ENCODE data around the gene GPR55. TPM values are rescaled to one million over a fixed set of nuclear protein-coding genes. Genes with fewer than 3 reads are reported as not detected.

Gene GPR55
- total RNA-seq, 1 experiment from 2014 or later = 0.19 TPM

DNA sequence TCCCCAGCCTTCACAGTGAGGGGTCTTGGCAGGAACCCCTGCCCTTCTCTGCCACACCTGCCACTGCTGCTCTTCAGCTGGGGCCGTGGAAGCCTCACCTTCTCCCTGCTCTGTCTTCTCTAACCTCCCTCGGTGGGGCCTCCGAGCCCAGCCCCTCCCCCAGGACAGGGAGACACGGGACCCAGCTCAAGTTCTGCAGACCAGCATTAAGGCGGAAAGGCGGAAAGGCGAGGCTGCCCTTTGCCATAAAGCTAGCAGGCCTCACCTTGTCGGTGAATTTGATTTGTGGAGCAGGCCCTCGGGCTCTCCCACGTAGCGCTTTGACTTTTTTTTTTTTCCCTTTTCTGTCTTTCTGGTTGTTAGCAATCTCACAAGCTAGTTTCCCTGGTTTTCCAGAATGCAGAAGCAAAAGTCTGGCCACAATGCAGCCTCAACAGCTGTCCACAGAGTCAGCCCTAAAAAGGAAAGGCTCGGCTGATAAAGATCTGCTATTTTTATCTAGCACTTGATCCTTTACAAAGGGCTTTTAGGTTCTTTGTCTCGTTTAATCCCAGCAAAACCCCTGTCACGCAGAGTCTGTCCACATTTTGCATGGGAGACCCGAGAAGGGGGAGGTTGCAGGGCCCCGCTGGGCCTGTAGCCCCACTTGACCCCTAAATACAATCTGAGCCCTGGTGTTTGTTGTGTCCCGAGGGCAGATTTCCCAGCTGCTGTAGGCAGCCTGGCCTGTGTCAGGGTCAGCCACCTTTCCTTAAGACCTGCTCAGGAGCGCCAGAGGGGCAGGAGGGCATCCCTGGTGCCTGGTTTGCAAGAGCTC lies 54.3 kb downstream of the GPR55 start:
- peaks cover 53% of the 10 kb centered on the region for H3K4me1 ChIP-seq (ENCODE audit: insufficient read depth, low read length, poor library complexity, severe bottlenecking)
- CTCF ChIA-PET = no interaction called here

DNA sequence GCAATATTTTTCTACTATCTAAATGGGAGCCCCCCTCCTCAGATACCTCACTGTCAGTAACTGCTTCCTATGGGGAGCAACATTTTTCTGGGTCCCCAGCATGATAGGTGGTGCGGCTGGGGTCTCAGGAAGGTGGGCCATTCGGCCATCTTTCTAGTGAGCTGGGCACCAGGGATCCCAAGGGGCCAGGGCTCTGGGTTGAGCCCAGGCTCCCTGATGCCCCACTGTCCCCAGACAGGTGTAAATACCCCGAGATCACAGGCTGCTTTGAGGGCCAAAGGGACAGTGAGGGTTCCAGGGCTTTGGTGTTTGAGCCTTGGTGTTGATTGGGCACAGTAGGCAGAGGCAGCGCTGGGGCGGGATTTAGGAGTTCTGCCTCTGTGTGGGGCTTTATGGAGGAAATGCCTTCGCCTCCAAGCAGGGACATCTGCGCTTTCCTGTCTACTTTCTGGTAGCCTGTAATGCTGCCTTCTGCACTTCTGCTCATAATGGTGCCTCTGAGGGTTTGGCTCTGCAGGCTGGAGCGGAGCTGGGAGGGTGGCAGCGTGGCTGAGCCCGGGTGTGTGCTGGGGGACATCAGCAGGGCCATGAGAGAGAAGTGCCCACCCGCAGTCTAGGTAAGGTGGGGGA lies 55.0 kb downstream of the GPR55 start:
- TF ChIP-seq, protein P1, sequence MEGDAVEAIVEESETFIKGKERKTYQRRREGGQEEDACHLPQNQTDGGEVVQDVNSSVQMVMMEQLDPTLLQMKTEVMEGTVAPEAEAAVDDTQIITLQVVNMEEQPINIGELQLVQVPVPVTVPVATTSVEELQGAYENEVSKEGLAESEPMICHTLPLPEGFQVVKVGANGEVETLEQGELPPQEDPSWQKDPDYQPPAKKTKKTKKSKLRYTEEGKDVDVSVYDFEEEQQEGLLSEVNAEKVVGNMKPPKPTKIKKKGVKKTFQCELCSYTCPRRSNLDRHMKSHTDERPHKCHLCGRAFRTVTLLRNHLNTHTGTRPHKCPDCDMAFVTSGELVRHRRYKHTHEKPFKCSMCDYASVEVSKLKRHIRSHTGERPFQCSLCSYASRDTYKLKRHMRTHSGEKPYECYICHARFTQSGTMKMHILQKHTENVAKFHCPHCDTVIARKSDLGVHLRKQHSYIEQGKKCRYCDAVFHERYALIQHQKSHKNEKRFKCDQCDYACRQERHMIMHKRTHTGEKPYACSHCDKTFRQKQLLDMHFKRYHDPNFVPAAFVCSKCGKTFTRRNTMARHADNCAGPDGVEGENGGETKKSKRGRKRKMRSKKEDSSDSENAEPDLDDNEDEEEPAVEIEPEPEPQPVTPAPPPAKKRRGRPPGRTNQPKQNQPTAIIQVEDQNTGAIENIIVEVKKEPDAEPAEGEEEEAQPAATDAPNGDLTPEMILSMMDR (conservative IDR thresholded peaks at IDR 0.05; ENCODE audit: low read depth, low read length) = no peak
- no peak for TF ChIP-seq EZH2 (IDR thresholded peaks at IDR 0.05; ENCODE audit: borderline replicate concordance, low read depth, low read length, poor library complexity, severe bottlenecking)
- peaks cover 53% of the 10 kb centered on the region for H3K4me1 ChIP-seq (ENCODE audit: insufficient read depth, low read length, poor library complexity, severe bottlenecking)
- H3K36me3 ChIP-seq (ENCODE audit: insufficient read depth, low read length, poor library complexity, severe bottlenecking) = peaks cover 7% of the 10 kb centered on the region
- peak; percentile 37 for DNase-seq (ENCODE audit: low spot score)
- POLR2A ChIA-PET (ENCODE audit: low non-redundant PET) = no interaction called here
- intact Hi-C loops (cut with micrococcal nuclease; ENCODE audit: unreplicated experiment) = no loop called here
- CTCF ChIA-PET = interaction anchor here (0.5 kb wide), 1 partner anchor 145 kb away, joined by 9 read pairs; no protein-coding TSS in a partner anchor
- H3K4me3 ChIP-seq (ENCODE audit: low read depth, low read length, poor library complexity, severe bottlenecking) = no peak overlapping the region
- H3K9me3 ChIP-seq (ENCODE audit: low read depth, low read length, poor library complexity, severe bottlenecking) = no peaks in the 10 kb centered on the region
- no peaks in the 10 kb centered on the region for H3K27me3 ChIP-seq (replicated peaks; ENCODE audit: insufficient read depth, low read depth, low read length, poor library complexity)
- peak overlapping the region; percentile 91 for H3K27ac ChIP-seq (ENCODE audit: low read depth, low read length, poor library complexity, severe bottlenecking)
- no TSS peak for BruUV-seq (replicated peaks)

More for the DNA sequence above, 54.3 kb downstream of the GPR55 start:
- POLR2A ChIA-PET (ENCODE audit: low non-redundant PET) = no interaction called here
- BruUV-seq (replicated peaks) = no TSS peak
- H3K27ac ChIP-seq (ENCODE audit: low read depth, low read length, poor library complexity, severe bottlenecking) = peak overlapping the region; percentile 91
- intact Hi-C loops (cut with micrococcal nuclease; ENCODE audit: unreplicated experiment) = no loop called here
- no peak for TF ChIP-seq EZH2 (IDR thresholded peaks at IDR 0.05; ENCODE audit: borderline replicate concordance, low read depth, low read length, poor library complexity, severe bottlenecking)
- TF ChIP-seq, protein P1 (conservative IDR thresholded peaks at IDR 0.05; ENCODE audit: low read depth, low read length) = no peak
- H3K9me3 ChIP-seq (ENCODE audit: low read depth, low read length, poor library complexity, severe bottlenecking) = no peaks in the 10 kb centered on the region
- peaks cover 14% of the 10 kb centered on the region for H3K36me3 ChIP-seq (ENCODE audit: insufficient read depth, low read length, poor library complexity, severe bottlenecking)
- peak; percentile 14 for DNase-seq (ENCODE audit: low spot score)
- no peak overlapping the region for H3K4me3 ChIP-seq (ENCODE audit: low read depth, low read length, poor library complexity, severe bottlenecking)
- H3K27me3 ChIP-seq (replicated peaks; ENCODE audit: insufficient read depth, low read depth, low read length, poor library complexity) = no peaks in the 10 kb centered on the region

- CTCF ChIA-PET = interaction anchor here (0.5 to 0.6 kb wide), 2 partner anchors 146 to 582 kb away, joined by 9 to 20 read pairs; no protein-coding TSS in a partner anchor
- no TSS peak for BruUV-seq (replicated peaks)
- H3K4me3 ChIP-seq (ENCODE audit: low read depth, low read length, poor library complexity, severe bottlenecking) = peak overlapping the region; percentile 99
- intact Hi-C loops (cut with micrococcal nuclease; ENCODE audit: unreplicated experiment) = no loop called here
- TF ChIP-seq, protein P1 (conservative IDR thresholded peaks at IDR 0.05; ENCODE audit: low read depth, low read length) = no peak
- no peak for TF ChIP-seq EZH2 (IDR thresholded peaks at IDR 0.05; ENCODE audit: borderline replicate concordance, low read depth, low read length, poor library complexity, severe bottlenecking)
- peak overlapping the region; percentile 91 for H3K27ac ChIP-seq (ENCODE audit: low read depth, low read length, poor library complexity, severe bottlenecking)
- no peaks in the 10 kb centered on the region for H3K36me3 ChIP-seq (ENCODE audit: insufficient read depth, low read length, poor library complexity, severe bottlenecking)
- peaks cover 57% of the 10 kb centered on the region for H3K4me1 ChIP-seq (ENCODE audit: insufficient read depth, low read length, poor library complexity, severe bottlenecking)
- POLR2A ChIA-PET (ENCODE audit: low non-redundant PET) = no interaction called here
- no peaks in the 10 kb centered on the region for H3K27me3 ChIP-seq (replicated peaks; ENCODE audit: insufficient read depth, low read depth, low read length, poor library complexity)
- DNase-seq (ENCODE audit: low spot score) = peak; percentile 21
- no peaks in the 10 kb centered on the region for H3K9me3 ChIP-seq (ENCODE audit: low read depth, low read length, poor library complexity, severe bottlenecking)
Observed at GRCh38 chr2:230868947-230869913, 55.8 kb downstream of the GPR55 start.

Measured in A673 (cell line).